Peyer's patch (tissue), 4 donors: ENCODE measurements around the gene SERINC2. TPM values are rescaled to one million over a fixed set of nuclear protein-coding genes. Genes with fewer than 3 reads are reported as not detected.

ENCODE experiments used
- DNase-seq, 3 donors: peaks; one replicate each; pipeline ENCODE4 v3.0.0-alpha.2; 2017 to 2019
- H3K27ac ChIP-seq, 4 donors: fragments of 200-600 bp; sonication (generic); one replicate each; pipeline ENCODE4 v1.5.1; 2016 to 2019
- H3K27me3 ChIP-seq, 2 donors: fragments of 200-600 bp; sonication (generic); one replicate each; pipeline ENCODE4 v1.5.1; 2019
- H3K36me3 ChIP-seq, 3 donors: fragments of 200-600 bp; sonication (generic); one replicate each; pipeline ENCODE4 v1.5.1; 2016 to 2019
- H3K4me1 ChIP-seq, 4 donors: fragments of 200-600 bp; sonication (generic); one replicate each; pipeline ENCODE4 v1.5.1; 2016 to 2019
- H3K4me3 ChIP-seq, 4 donors: fragments of 200-600 bp; sonication (generic); 1 replicate in 3 of 4; 2 replicates in 1 of 4; pipeline ENCODE4 v1.5.1; 2016 to 2019; ENCODE audit warnings: mild to moderate bottlenecking in 1 of 4
- H3K9me3 ChIP-seq, 4 donors: fragments of 200-600 bp; sonication (generic); one replicate each; pipeline ENCODE4 v1.5.1; 2016 to 2019; ENCODE audit warnings: mild to moderate bottlenecking in 1 of 4
- POLR2A ChIP-seq, 2 donors: fragments of 450-650 bp; IDR thresholded peaks; one replicate each; pipeline ENCODE4 v1.5.1; 2017; ENCODE audit warnings: antibody characterized with exemption in 2 of 2, mild to moderate bottlenecking in 2 of 2, moderate library complexity in 2 of 2
- total RNA-seq, 4 donors: library from RNA; depleted of rRNA; stranded (reverse); fragments of >200 nt; gene quantifications; one replicate each; pipeline ENCODE4 v1.1.0, GENCODE V29; 2016
- TF ChIP-seq, protein P1 (sequence below), 6 experiments: fragments of 450-650 bp in 4 of 6; fragments of 200-600 bp in 2 of 6; sonication (generic) in 1 of 6; IDR thresholded peaks; one replicate each; pipeline ENCODE4 v1.5.1; 2017 to 2019; ENCODE audit warnings: antibody characterized with exemption in 6 of 6, mild to moderate bottlenecking in 3 of 6, moderate library complexity in 1 of 6

SERINC2 gene
- total RNA-seq, 4 donors from 2014 or later, result 36.3 to 229 (median 210) TPM

DNA sequence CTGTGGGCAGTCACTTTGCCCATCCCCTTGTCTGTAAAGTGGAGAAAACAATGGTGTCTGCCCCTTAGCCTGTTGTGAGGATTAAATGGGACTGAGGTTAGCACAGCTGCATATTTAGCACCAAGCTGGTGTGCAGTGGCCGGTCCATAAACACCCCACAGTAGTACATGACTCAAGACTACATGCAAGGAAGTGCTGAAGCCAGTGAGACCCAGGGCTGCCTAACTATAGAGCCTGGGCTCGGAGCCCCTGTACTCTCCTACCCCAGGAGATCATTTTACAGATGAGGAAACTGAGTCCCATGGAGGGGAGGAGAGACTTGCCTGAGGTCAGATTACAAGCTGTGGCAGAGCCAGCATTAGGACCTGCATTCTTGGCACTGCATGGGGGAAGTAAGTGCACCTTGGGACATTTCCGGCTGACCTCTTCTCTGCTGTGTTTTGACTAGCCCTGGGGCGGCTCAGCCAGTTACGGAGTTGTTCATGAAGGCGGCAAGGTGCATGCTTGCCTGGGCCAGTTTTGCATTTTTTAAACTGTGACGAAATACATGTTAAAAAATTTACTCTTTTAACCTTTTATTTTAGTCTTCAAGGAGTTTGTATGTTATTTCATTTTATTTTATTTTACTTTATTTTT, 3.2 kb downstream of the SERINC2 start:
- H3K4me3 ChIP-seq, result no peak overlapping the region
- H3K4me1 ChIP-seq, result peaks cover 0 to 15% (median 7%) of the 10 kb centered on the region in 4 donors
- no peak overlapping the region for H3K27ac ChIP-seq
- H3K36me3 ChIP-seq, result no peaks in the 10 kb centered on the region
- H3K9me3 ChIP-seq, result no peaks in the 10 kb centered on the region
- DNase-seq, result no peak
- no peaks in the 10 kb centered on the region for H3K27me3 ChIP-seq
- no peak for TF ChIP-seq POLR2A (IDR thresholded peaks at IDR 0.05)
- TF ChIP-seq, protein P1, sequence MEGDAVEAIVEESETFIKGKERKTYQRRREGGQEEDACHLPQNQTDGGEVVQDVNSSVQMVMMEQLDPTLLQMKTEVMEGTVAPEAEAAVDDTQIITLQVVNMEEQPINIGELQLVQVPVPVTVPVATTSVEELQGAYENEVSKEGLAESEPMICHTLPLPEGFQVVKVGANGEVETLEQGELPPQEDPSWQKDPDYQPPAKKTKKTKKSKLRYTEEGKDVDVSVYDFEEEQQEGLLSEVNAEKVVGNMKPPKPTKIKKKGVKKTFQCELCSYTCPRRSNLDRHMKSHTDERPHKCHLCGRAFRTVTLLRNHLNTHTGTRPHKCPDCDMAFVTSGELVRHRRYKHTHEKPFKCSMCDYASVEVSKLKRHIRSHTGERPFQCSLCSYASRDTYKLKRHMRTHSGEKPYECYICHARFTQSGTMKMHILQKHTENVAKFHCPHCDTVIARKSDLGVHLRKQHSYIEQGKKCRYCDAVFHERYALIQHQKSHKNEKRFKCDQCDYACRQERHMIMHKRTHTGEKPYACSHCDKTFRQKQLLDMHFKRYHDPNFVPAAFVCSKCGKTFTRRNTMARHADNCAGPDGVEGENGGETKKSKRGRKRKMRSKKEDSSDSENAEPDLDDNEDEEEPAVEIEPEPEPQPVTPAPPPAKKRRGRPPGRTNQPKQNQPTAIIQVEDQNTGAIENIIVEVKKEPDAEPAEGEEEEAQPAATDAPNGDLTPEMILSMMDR (IDR thresholded peaks at IDR 0.05), result no peak

DNA sequence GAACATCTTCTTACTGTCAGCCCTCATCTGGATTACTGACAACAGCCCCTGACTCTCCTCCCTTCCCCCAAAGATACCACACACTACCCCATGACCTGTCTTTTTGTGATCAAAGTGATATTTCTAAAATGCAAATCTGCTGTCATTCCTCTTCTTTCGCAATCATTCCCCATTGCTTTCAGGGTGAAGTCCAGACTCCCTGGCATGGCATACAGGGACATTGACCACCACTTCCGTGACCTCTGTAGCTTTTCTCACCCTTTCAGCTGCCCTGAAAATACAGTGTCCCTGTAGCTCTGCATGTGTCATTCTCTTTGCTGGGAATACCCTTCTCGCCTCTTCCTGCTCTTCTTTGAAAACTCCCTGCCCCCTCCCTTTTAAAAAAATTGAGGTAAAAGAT, 4.1 kb downstream of the SERINC2 start:
- Histone ChIP-seq H3K4me3 (no peak overlapping the region), H3K36me3 (no peaks in the 10 kb centered on the region), H3K4me1 (peaks cover 0 to 14% (median 7%) of the 10 kb centered on the region in 4 donors), H3K9me3 (no peaks in the 10 kb centered on the region), H3K27me3 (no peaks in the 10 kb centered on the region), H3K27ac (peak overlapping the region in 1 of 4 donors; percentile 57)
- no peak for DNase-seq
- TF ChIP-seq, protein P1 (IDR thresholded peaks at IDR 0.05), result no peak
- TF ChIP-seq POLR2A (IDR thresholded peaks at IDR 0.05), result no peak

DNA sequence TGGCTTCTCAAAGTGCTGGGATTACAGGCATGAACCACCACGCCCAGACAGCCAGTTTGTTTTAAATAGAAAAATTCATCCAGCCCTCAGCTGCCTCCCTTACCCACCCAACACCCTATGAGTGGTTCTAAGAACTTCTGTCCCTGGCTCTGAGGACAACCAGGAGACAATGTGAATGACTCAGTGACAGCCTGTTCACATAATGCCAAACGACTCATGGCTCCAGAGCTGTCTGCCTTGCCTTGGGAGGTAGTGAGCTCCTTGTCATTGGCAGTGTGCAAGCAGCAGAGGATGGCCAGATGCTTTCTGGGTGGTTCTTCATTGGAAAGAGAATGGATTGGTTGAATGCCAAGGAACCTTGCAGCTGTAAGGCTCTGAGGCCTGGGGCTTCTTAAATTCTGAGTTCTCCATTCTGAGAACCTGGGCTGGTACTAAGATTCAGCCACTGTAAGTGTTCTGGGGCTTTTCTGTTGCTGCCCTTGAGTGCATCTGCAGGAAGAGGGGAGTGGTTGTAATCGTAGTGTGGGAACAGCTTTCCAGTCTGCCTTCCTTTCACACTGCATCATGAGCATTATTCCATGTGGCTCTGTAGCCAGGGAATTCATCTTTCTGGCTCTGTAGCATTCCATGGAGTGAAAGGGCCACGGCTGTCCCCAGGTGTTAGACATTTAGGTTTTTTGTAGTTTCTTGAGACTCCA, 5.8 kb downstream of the SERINC2 start:
- DNase-seq, result no peak
- no peak overlapping the region for H3K27ac ChIP-seq
- TF ChIP-seq POLR2A (IDR thresholded peaks at IDR 0.05), result no peak
- TF ChIP-seq, protein P1 (IDR thresholded peaks at IDR 0.05), result no peak

DNA sequence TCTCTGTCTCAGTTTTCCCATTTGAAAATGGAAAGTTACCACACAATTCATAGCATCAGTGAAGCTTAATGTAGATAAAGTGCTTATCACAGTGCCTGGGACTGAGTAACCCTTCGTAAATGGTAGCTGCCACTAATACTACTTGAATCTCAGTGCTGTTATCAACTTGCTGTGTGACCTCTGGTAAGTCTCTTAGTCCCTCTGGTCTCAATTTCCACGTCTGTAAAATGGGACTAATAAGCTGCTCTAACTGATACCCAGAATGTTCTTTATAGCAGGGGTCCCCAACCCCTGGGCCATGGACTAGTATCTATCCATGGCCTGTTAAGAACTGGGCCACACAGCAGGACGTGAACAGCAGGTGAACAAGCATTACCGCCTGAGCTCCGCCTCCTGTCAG, 7.7 kb downstream of the SERINC2 start:
- H3K27me3 ChIP-seq, result no peaks in the 10 kb centered on the region
- peaks cover 0 to 7% (median 5%) of the 10 kb centered on the region in 4 donors for H3K4me1 ChIP-seq
- no peak for DNase-seq
- TF ChIP-seq, protein P1 (IDR thresholded peaks at IDR 0.05), result no peak
- TF ChIP-seq POLR2A (IDR thresholded peaks at IDR 0.05), result no peak
- H3K36me3 ChIP-seq, result peaks cover 0 to 13% (median 0%) of the 10 kb centered on the region in 3 donors
- H3K4me3 ChIP-seq, result no peak overlapping the region
- no peak overlapping the region for H3K27ac ChIP-seq
- H3K9me3 ChIP-seq, result no peaks in the 10 kb centered on the region

More for the DNA sequence above, 5.8 kb downstream of the SERINC2 start:
- Histone ChIP-seq H3K36me3 (no peaks in the 10 kb centered on the region), H3K4me1 (peaks cover 0 to 7% (median 3%) of the 10 kb centered on the region in 4 donors), H3K9me3 (no peaks in the 10 kb centered on the region), H3K27me3 (no peaks in the 10 kb centered on the region), H3K4me3 (no peak overlapping the region)

DNA sequence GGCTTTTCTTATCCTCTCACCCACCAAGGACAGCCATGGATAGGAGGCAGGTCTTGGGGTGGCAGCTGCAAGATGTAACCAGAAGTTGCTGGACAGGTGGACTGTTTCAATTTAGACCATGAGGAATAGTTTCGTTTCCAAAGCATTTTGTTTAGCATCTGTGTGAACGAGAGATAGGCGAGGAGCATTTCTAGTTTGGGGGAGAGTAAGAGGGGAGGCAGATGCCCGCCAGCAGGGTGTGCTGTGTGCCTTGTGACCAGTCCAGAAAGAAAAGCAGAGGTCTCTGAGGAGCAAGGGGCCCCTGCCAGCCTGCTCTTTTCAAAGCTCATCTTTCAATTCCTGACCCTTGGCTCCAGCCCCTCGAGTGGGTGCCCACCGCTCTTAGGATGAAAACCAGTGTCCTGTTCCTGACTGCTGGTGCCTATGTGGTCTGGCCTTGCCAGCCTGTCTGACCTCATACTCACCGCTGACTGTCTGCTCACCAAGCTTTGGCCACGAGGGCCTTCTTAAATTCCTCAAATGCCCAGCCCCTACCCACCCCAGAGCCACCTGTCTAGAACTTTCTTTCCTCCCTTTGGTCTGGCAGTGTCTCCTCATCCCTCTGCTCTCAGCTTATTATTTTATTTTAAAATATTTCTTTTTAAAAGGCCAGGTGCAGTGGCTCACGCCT, 8.5 kb downstream of the SERINC2 start:
- TF ChIP-seq, protein P1 (IDR thresholded peaks at IDR 0.05), result peak in 2 of 6 experiments; percentile 14 to 15
- no peak for TF ChIP-seq POLR2A (IDR thresholded peaks at IDR 0.05)
- Histone ChIP-seq H3K27ac (no peak overlapping the region), H3K36me3 (peaks cover 0 to 21% (median 0%) of the 10 kb centered on the region in 3 donors), H3K4me1 (peaks cover 0 to 7% (median 5%) of the 10 kb centered on the region in 4 donors), H3K4me3 (no peak overlapping the region), H3K9me3 (no peaks in the 10 kb centered on the region), H3K27me3 (no peaks in the 10 kb centered on the region)
- no peak for DNase-seq
